Adrenal gland (tissue), 5 donors: Measurements from ENCODE around the gene SRGAP1.

Experiments
- CTCF ChIP-seq, 6 experiments: fragments of 450-650 bp in 4 of 6; fragments of 200-600 bp in 2 of 6; sonication (generic) in 1 of 6; IDR thresholded peaks; 1 replicate in 5 of 6; 2 replicates in 1 of 6; pipeline versions ENCODE4 v1.5.1 to v1.8.0; 2016 to 2021; ENCODE audit warnings: antibody characterized with exemption in 6 of 6, mild to moderate bottlenecking in 2 of 6, moderate library complexity in 1 of 6
- POLR2A ChIP-seq, 2 donors: fragments of 450-650 bp; IDR thresholded peaks; one replicate each; pipeline ENCODE4 v1.6.1; 2017; ENCODE audit warnings: antibody characterized with exemption in 2 of 2, mild to moderate bottlenecking in 2 of 2, moderate library complexity in 1 of 2
- donor health status: DM: no; HTN: no; CAD: no.

- TF ChIP-seq CTCF (IDR thresholded peaks at IDR 0.05) (no peak), POLR2A (IDR thresholded peaks at IDR 0.05) (no peak)
Measured at GRCh38 chr12:64036414-64036813, 191.9 kb downstream of the SRGAP1 start.
